Activated CD8-positive, alpha-beta memory T cell treated with anti-CD3 and anti-CD28 coated beads, Interleukin-2, amount 50 U/mL, for 24 hours (primary cell): ENCODE results near the gene ACO2.
"Not testable (repeated sequence)": the region's sequence is repeated elsewhere in the genome, so short reads cannot be mapped to it uniquely, and the experiment has no call there.

ENCODE experiments used
- DNase-seq: peaks from one replicate; pipeline ENCODE4 v3.0.0-alpha.2; 2020; ENCODE audit errors: extremely low read depth

The ACO2 gene

GRCh38 chr22:41448189-41448808, 20.6 kb upstream of the ACO2 start:
- peak; percentile 85 for DNase-seq

- no peak for DNase-seq
These were observed 10.7 kb upstream of the ACO2 start for GRCh38 chr22:41458161-41458728.

GRCh38 chr22:41459431-41459830, 9.5 kb upstream of the ACO2 start:
- no peak for DNase-seq

- DNase-seq = not testable (repeated sequence)
These were observed 8.8 kb upstream of the ACO2 start for GRCh38 chr22:41460071-41460470.

GRCh38 chr22:41461901-41462300, 7.0 kb upstream of the ACO2 start:
- DNase-seq = no peak

- DNase-seq = no peak
These were observed 418 bp downstream of the ACO2 start for GRCh38 chr22:41469218-41469851.

- DNase-seq = no peak
These were observed 2.0 kb downstream of the ACO2 start for GRCh38 chr22:41470886-41471285.

- DNase-seq = no peak
These were observed 2.7 kb downstream of the ACO2 start for GRCh38 chr22:41471568-41471967.

- DNase-seq = no peak
These were observed 6.0 kb downstream of the ACO2 start for GRCh38 chr22:41474872-41475451.

- no peak for DNase-seq
These were observed 9.6 kb downstream of the ACO2 start for GRCh38 chr22:41478473-41478872.

- DNase-seq = no peak
These were observed 10.1 kb downstream of the ACO2 start for GRCh38 chr22:41478891-41479521.

- no peak for DNase-seq
These were observed 10.9 kb downstream of the ACO2 start for GRCh38 chr22:41479671-41480396.

GRCh38 chr22:41480397-41480735, 11.4 kb downstream of the ACO2 start:
- DNase-seq = no peak

GRCh38 chr22:41481131-41481830, 12.4 kb downstream of the ACO2 start:
- no peak for DNase-seq

GRCh38 chr22:41481925-41482318, 13.0 kb downstream of the ACO2 start:
- DNase-seq = no peak

- DNase-seq = no peak
These were observed 13.5 kb downstream of the ACO2 start for GRCh38 chr22:41482319-41482935.

- DNase-seq = no peak
These were observed 16.1 kb downstream of the ACO2 start for GRCh38 chr22:41485033-41485432.

- DNase-seq = no peak
These were observed 18.4 kb downstream of the ACO2 start for GRCh38 chr22:41487037-41487935.

- DNase-seq = no peak
These were observed 19.2 kb downstream of the ACO2 start for GRCh38 chr22:41488076-41488475.
